ENCODE results near the gene NEFH. TPM values are rescaled to one million over a fixed set of nuclear protein-coding genes. Genes with fewer than 3 reads are reported as not detected.

The NEFH gene
- total and polyA plus RNA-seq, 4 donors: 20.3 to 175 (median 141) TPM

- DNase-seq (ENCODE audit: low read depth in 4 of 6, low spot score in 6 of 6): no peak
- Histone ChIP-seq H3K27me3 (ENCODE audit: control insufficient read depth, insufficient read depth, low read length) (no peaks in the 10 kb centered on the region), H3K4me3 (ENCODE audit: low read depth, low read length) (no peak overlapping the region), H3K27ac (ENCODE audit: low read depth, low read length) (no peak overlapping the region), H3K36me3 (ENCODE audit: control insufficient read depth, insufficient read depth, low read length) (peaks cover 7% of the 10 kb centered on the region), H3K4me1 (ENCODE audit: control insufficient read depth, insufficient read depth, low read length) (peaks cover 4% of the 10 kb centered on the region), H3K9me3 (ENCODE audit: control insufficient read depth, insufficient read depth, low read length) (no peaks in the 10 kb centered on the region)
- 55% methylated on average over 11 of the region's 14 CpGs for WGBS (ENCODE audit: insufficient coverage)
These were observed 35.9 kb upstream of the NEFH start for GRCh38 chr22:29443861-29444792.

- no CpG with 5 or more reads among the region's 4 CpGs for WGBS (ENCODE audit: insufficient coverage)
- Histone ChIP-seq H3K27ac (ENCODE audit: low read depth, low read length) (no peak overlapping the region), H3K4me1 (ENCODE audit: control insufficient read depth, insufficient read depth, low read length) (peaks cover 4% of the 10 kb centered on the region), H3K36me3 (ENCODE audit: control insufficient read depth, insufficient read depth, low read length) (peaks cover 15% of the 10 kb centered on the region), H3K4me3 (ENCODE audit: low read depth, low read length) (no peak overlapping the region), H3K27me3 (ENCODE audit: control insufficient read depth, insufficient read depth, low read length) (no peaks in the 10 kb centered on the region), H3K9me3 (ENCODE audit: control insufficient read depth, insufficient read depth, low read length) (no peaks in the 10 kb centered on the region)
- DNase-seq (ENCODE audit: low read depth in 4 of 6, low spot score in 6 of 6): no peak
These were observed 34.5 kb upstream of the NEFH start for GRCh38 chr22:29445508-29445907.

GRCh38 chr22:29447906-29448305 lies 32.1 kb upstream of the NEFH start:
- no peak for DNase-seq (ENCODE audit: low read depth in 4 of 6, low spot score in 6 of 6)

GRCh38 chr22:29449296-29449875 lies 30.6 kb upstream of the NEFH start:
- H3K4me3 ChIP-seq (ENCODE audit: low read depth, low read length): no peak overlapping the region
- H3K4me1 ChIP-seq (ENCODE audit: control insufficient read depth, insufficient read depth, low read length): peaks cover 8% of the 10 kb centered on the region
- no peaks in the 10 kb centered on the region for H3K27me3 ChIP-seq (ENCODE audit: control insufficient read depth, insufficient read depth, low read length)
- H3K36me3 ChIP-seq (ENCODE audit: control insufficient read depth, insufficient read depth, low read length): peaks cover 18% of the 10 kb centered on the region
- H3K9me3 ChIP-seq (ENCODE audit: control insufficient read depth, insufficient read depth, low read length): no peaks in the 10 kb centered on the region
- H3K27ac ChIP-seq (ENCODE audit: low read depth, low read length): no peak overlapping the region
- WGBS (ENCODE audit: insufficient coverage): 94% methylated on average over 9 of the region's 11 CpGs
- no peak for DNase-seq (ENCODE audit: low read depth in 4 of 6, low spot score in 6 of 6)

More at GRCh38 chr22:29447906-29448305, 32.1 kb upstream of the NEFH start:
- Histone ChIP-seq H3K4me3 (ENCODE audit: low read depth, low read length) (no peak overlapping the region), H3K9me3 (ENCODE audit: control insufficient read depth, insufficient read depth, low read length) (no peaks in the 10 kb centered on the region), H3K27me3 (ENCODE audit: control insufficient read depth, insufficient read depth, low read length) (no peaks in the 10 kb centered on the region), H3K27ac (ENCODE audit: low read depth, low read length) (no peak overlapping the region), H3K36me3 (ENCODE audit: control insufficient read depth, insufficient read depth, low read length) (peaks cover 15% of the 10 kb centered on the region), H3K4me1 (ENCODE audit: control insufficient read depth, insufficient read depth, low read length) (peaks cover 4% of the 10 kb centered on the region)
- WGBS (ENCODE audit: insufficient coverage): 94% methylated on average over 4 of the region's 5 CpGs

GRCh38 chr22:29450222-29450621 lies 29.8 kb upstream of the NEFH start:
- WGBS (ENCODE audit: insufficient coverage): 67% methylated on average over 5 of the region's 8 CpGs
- H3K4me3 ChIP-seq (ENCODE audit: low read depth, low read length): no peak overlapping the region
- no peaks in the 10 kb centered on the region for H3K27me3 ChIP-seq (ENCODE audit: control insufficient read depth, insufficient read depth, low read length)
- DNase-seq (ENCODE audit: low read depth in 4 of 6, low spot score in 6 of 6): no peak
- peaks cover 9% of the 10 kb centered on the region for H3K4me1 ChIP-seq (ENCODE audit: control insufficient read depth, insufficient read depth, low read length)
- H3K9me3 ChIP-seq (ENCODE audit: control insufficient read depth, insufficient read depth, low read length): no peaks in the 10 kb centered on the region
- H3K36me3 ChIP-seq (ENCODE audit: control insufficient read depth, insufficient read depth, low read length): peaks cover 20% of the 10 kb centered on the region
- H3K27ac ChIP-seq (ENCODE audit: low read depth, low read length): no peak overlapping the region

GRCh38 chr22:29451863-29452262 lies 28.2 kb upstream of the NEFH start:
- Histone ChIP-seq H3K27me3 (ENCODE audit: control insufficient read depth, insufficient read depth, low read length) (no peaks in the 10 kb centered on the region), H3K36me3 (ENCODE audit: control insufficient read depth, insufficient read depth, low read length) (peaks cover 29% of the 10 kb centered on the region), H3K4me3 (ENCODE audit: low read depth, low read length) (no peak overlapping the region), H3K27ac (ENCODE audit: low read depth, low read length) (no peak overlapping the region), H3K9me3 (ENCODE audit: control insufficient read depth, insufficient read depth, low read length) (no peaks in the 10 kb centered on the region), H3K4me1 (ENCODE audit: control insufficient read depth, insufficient read depth, low read length) (peaks cover 16% of the 10 kb centered on the region)
- WGBS (ENCODE audit: insufficient coverage): 97% methylated on average over 4 of the region's 4 CpGs
- DNase-seq (ENCODE audit: low read depth in 4 of 6, low spot score in 6 of 6): no peak

GRCh38 chr22:29454276-29454675 lies 25.7 kb upstream of the NEFH start:
- H3K27ac ChIP-seq (ENCODE audit: low read depth, low read length): peak overlapping the region; percentile 47
- H3K27me3 ChIP-seq (ENCODE audit: control insufficient read depth, insufficient read depth, low read length): no peaks in the 10 kb centered on the region
- no peaks in the 10 kb centered on the region for H3K9me3 ChIP-seq (ENCODE audit: control insufficient read depth, insufficient read depth, low read length)
- WGBS (ENCODE audit: insufficient coverage): 55% methylated on average over 8 of the region's 8 CpGs
- peaks cover 25% of the 10 kb centered on the region for H3K36me3 ChIP-seq (ENCODE audit: control insufficient read depth, insufficient read depth, low read length)
- peak in 2 of 6 donors; percentile 45 to 80 for DNase-seq (ENCODE audit: low read depth in 4 of 6, low spot score in 6 of 6)
- no peak overlapping the region for H3K4me3 ChIP-seq (ENCODE audit: low read depth, low read length)
- peaks cover 16% of the 10 kb centered on the region for H3K4me1 ChIP-seq (ENCODE audit: control insufficient read depth, insufficient read depth, low read length)

GRCh38 chr22:29456211-29456671 lies 23.8 kb upstream of the NEFH start:
- Histone ChIP-seq H3K9me3 (ENCODE audit: control insufficient read depth, insufficient read depth, low read length) (no peaks in the 10 kb centered on the region), H3K36me3 (ENCODE audit: control insufficient read depth, insufficient read depth, low read length) (peaks cover 24% of the 10 kb centered on the region), H3K27me3 (ENCODE audit: control insufficient read depth, insufficient read depth, low read length) (no peaks in the 10 kb centered on the region), H3K4me1 (ENCODE audit: control insufficient read depth, insufficient read depth, low read length) (peaks cover 20% of the 10 kb centered on the region), H3K4me3 (ENCODE audit: low read depth, low read length) (no peak overlapping the region), H3K27ac (ENCODE audit: low read depth, low read length) (peak overlapping the region; percentile 3)
- WGBS (ENCODE audit: insufficient coverage): 36% methylated on average over 7 of the region's 9 CpGs
- DNase-seq (ENCODE audit: low read depth in 4 of 6, low spot score in 6 of 6): peak in 1 of 6 donors; percentile 24

GRCh38 chr22:29457730-29458129 lies 22.3 kb upstream of the NEFH start:
- H3K4me3 ChIP-seq (ENCODE audit: low read depth, low read length): no peak overlapping the region
- no peaks in the 10 kb centered on the region for H3K27me3 ChIP-seq (ENCODE audit: control insufficient read depth, insufficient read depth, low read length)
- H3K9me3 ChIP-seq (ENCODE audit: control insufficient read depth, insufficient read depth, low read length): no peaks in the 10 kb centered on the region
- peak in 2 of 6 donors; percentile 41 to 71 for DNase-seq (ENCODE audit: low read depth in 4 of 6, low spot score in 6 of 6)
- H3K4me1 ChIP-seq (ENCODE audit: control insufficient read depth, insufficient read depth, low read length): peaks cover 20% of the 10 kb centered on the region
- WGBS (ENCODE audit: insufficient coverage): 33% methylated on average over 2 of the region's 4 CpGs
- H3K36me3 ChIP-seq (ENCODE audit: control insufficient read depth, insufficient read depth, low read length): peaks cover 28% of the 10 kb centered on the region
- H3K27ac ChIP-seq (ENCODE audit: low read depth, low read length): no peak overlapping the region

Measured in spinal cord (tissue), 10 donors.